Esophagus mucosa (tissue), 1 donor: Measurements from ENCODE around the gene CHCHD6. TPM values are rescaled to one million over a fixed set of nuclear protein-coding genes. Genes with fewer than 3 reads are reported as not detected.

ENCODE experiments used
- ATAC-seq: fragments of 200-7000 bp; cut with Tn5 transposase; one replicate; pipeline ENCODE4 v1.9.1; 2020
- total RNA-seq: library from RNA; stranded (reverse); gene quantifications from one replicate; pipeline ENCODE4 v1.2.4, GENCODE V29; 2023
- donor health status: DM: yes; HTN: yes; CAD: no.

Gene CHCHD6
- total RNA-seq, 1 donor from 2014 or later: 9.2 TPM

GRCh38 chr3:126963261-126964190 is 259.5 kb downstream of the CHCHD6 start:
- ATAC-seq: no peak

- ATAC-seq: no peak
These were observed 260.2 kb downstream of the CHCHD6 start for GRCh38 chr3:126964261-126964660.

GRCh38 chr3:126964950-126965349 is 260.9 kb downstream of the CHCHD6 start:
- no peak for ATAC-seq

GRCh38 chr3:126965526-126966080 is 261.6 kb downstream of the CHCHD6 start:
- ATAC-seq: no peak

GRCh38 chr3:126967386-126967785 is 263.3 kb downstream of the CHCHD6 start:
- ATAC-seq: no peak

- ATAC-seq: no peak
These were observed 264.7 kb downstream of the CHCHD6 start for GRCh38 chr3:126968391-126969390.

- no peak for ATAC-seq
These were observed 265.5 kb downstream of the CHCHD6 start for GRCh38 chr3:126969586-126969985.

- no peak for ATAC-seq
These were observed 266.1 kb downstream of the CHCHD6 start for GRCh38 chr3:126970101-126970500.

GRCh38 chr3:126970921-126971320 is 266.9 kb downstream of the CHCHD6 start:
- ATAC-seq: no peak

- peak; percentile 31 for ATAC-seq
These were observed 267.9 kb downstream of the CHCHD6 start for GRCh38 chr3:126971891-126972351.

GRCh38 chr3:126972866-126973265 is 268.8 kb downstream of the CHCHD6 start:
- ATAC-seq: no peak

- ATAC-seq: no peak
These were observed 269.8 kb downstream of the CHCHD6 start for GRCh38 chr3:126973814-126974213.

- no peak for ATAC-seq
These were observed 270.7 kb downstream of the CHCHD6 start for GRCh38 chr3:126974756-126975155.

GRCh38 chr3:126976906-126977305 is 272.9 kb downstream of the CHCHD6 start:
- no peak for ATAC-seq

GRCh38 chr3:126977821-126978220 is 273.8 kb downstream of the CHCHD6 start:
- no peak for ATAC-seq

- ATAC-seq: no peak
These were observed 274.3 kb downstream of the CHCHD6 start for GRCh38 chr3:126978291-126978690.

- ATAC-seq: no peak
These were observed 275.1 kb downstream of the CHCHD6 start for GRCh38 chr3:126979046-126979628.

GRCh38 chr3:126980266-126980811 is 276.3 kb downstream of the CHCHD6 start:
- no peak for ATAC-seq

- ATAC-seq: peak; percentile 19
These were observed 278.1 kb downstream of the CHCHD6 start for GRCh38 chr3:126982126-126982470.

- peak; percentile 87 for ATAC-seq
These were observed 278.6 kb downstream of the CHCHD6 start, which contains the start of gene PLXNA1 for GRCh38 chr3:126982471-126983175. Gene PLXNA1, plus strand, starts transcription at chr3:126983115. Its CDS starts 5,479 bp downstream, at chr3:126988594.

GRCh38 chr3:126983276-126983652 is 279.2 kb downstream of the CHCHD6 start:
- ATAC-seq: no peak
